ENCODE results near the gene TEKT1.
"Not testable (repeated sequence)": the region's sequence is repeated elsewhere in the genome, so short reads cannot be mapped to it uniquely, and the experiment has no call there.

GRCh38 chr17:6841769-6842168 lies 10.2 kb upstream of the TEKT1 start:
- TF ChIP-seq CTCF (conservative IDR thresholded peaks at IDR 0.05); EZH2 (IDR thresholded peaks at IDR 0.05; ENCODE audit: low read depth): not testable (repeated sequence)
